A549 treated with GW870086 at 1 μM for 4 hours (cell line): ENCODE data around the gene ZNF189. TPM values are rescaled to one million over a fixed set of nuclear protein-coding genes. Genes with fewer than 3 reads are reported as not detected.

ENCODE experiments used
- total RNA-seq: library from RNA; stranded (reverse); fragments of 200-300 nt; extraction: Qiagen RNA extraction; gene quantifications from 5 replicates; pipeline ENCODE4 v1.2.3, GENCODE V29; 2022; ENCODE audit warnings: low read depth

The ZNF189 gene
- 6.3 to 8.8 TPM (median 7.2 TPM) in 5 replicates for total RNA-seq

GRCh38 chr9:101398068-101398929 is at the start of gene ZNF189, which contains the start of gene MRPL50:
Gene ZNF189, plus strand, starts transcription at chr9:101398851. Its CDS starts 306 bp downstream, at chr9:101399157.
Gene MRPL50, minus strand, starts transcription at chr9:101398618. Its CDS starts 26 bp downstream, at chr9:101398592.

GRCh38 chr9:101384873-101385536 is 13.6 kb upstream of the ZNF189 start, which contains the start of gene BAAT:
Gene BAAT, minus strand, starts transcription at chr9:101385006. Its CDS starts 13,602 bp downstream, at chr9:101371404.

GRCh38 chr9:101435601-101436079 is 37.0 kb downstream of the ZNF189 start, which contains the start of gene ALDOB:
Gene ALDOB, minus strand, starts transcription at chr9:101435774. Its CDS starts 4,887 bp downstream, at chr9:101430887.

Other genes starting within 250 kb of the ZNF189 start
- gene BAAT, start 13.8 kb upstream of the ZNF189 start, total RNA-seq, result 0.34 to 0.63 TPM (median 0.40 TPM) in 5 replicates
- 13.7 to 19.7 TPM (median 14.0 TPM) in 5 replicates for gene MRPL50, start 233 bp upstream of the ZNF189 start, total RNA-seq
- not detected in 5 replicates for gene ALDOB, start 36.9 kb downstream of the ZNF189 start, total RNA-seq
- gene RNF20, start 135.0 kb downstream of the ZNF189 start, total RNA-seq, result 20.8 to 22.9 TPM (median 21.2 TPM) in 5 replicates
- gene PPP3R2, start 196.1 kb downstream of the ZNF189 start, total RNA-seq, result not detected in 5 replicates